NCI-H446 treated with DMSO at 0.1 percent for 48 hours (cell line): ENCODE measurements around the gene CLDN22.

Experiments used
- DNase-seq: peaks from one replicate; lab custom pipeline; 2025; lab: John Stamatoyannopoulos, UW

The CLDN22 gene

GRCh38 chr4:183276106-183276505 lies 44.0 kb downstream of the CLDN22 start:
- DNase-seq: no peak

- no peak for DNase-seq
Measured at GRCh38 chr4:183272384-183272783, 47.7 kb downstream of the CLDN22 start.

GRCh38 chr4:183268556-183268955 lies 51.5 kb downstream of the CLDN22 start:
- DNase-seq: no peak
